ENCODE measurements around the gene ZNF174. TPM values are rescaled to one million over a fixed set of nuclear protein-coding genes. Genes with fewer than 3 reads are reported as not detected.

ZNF174 gene
- total RNA-seq, 1 experiment from 2014 or later: 10.8 TPM

GRCh38 chr16:3444032-3444388 is 43.0 kb downstream of the ZNF174 start:
- H3K27ac Mint-ChIP-seq: peak overlapping the region; percentile 60 to 95 (median 87); a peak in 5 of 7 replicates
- Histone ChIP-seq H3K18ac (ENCODE audit: insufficient read length, low read depth, low read length) (no peak overlapping the region), H3K27ac (ENCODE audit: insufficient read length, low read depth, low read length) (no peak overlapping the region), H2AK5ac (ENCODE audit: insufficient read length, low read length) (no peak overlapping the region), H3K56ac (ENCODE audit: insufficient read length, low read depth, low read length) (no peak overlapping the region), H2BK5ac (ENCODE audit: insufficient read length, low read length) (no peak overlapping the region), H3K9me3 (ENCODE audit: control insufficient read depth, low read depth, low read length) (no peaks in the 10 kb centered on the region), H3K14ac (ENCODE audit: insufficient read depth, low read length) (no peak overlapping the region), H4K91ac (ENCODE audit: insufficient read length, low read depth, low read length) (no peak overlapping the region), H3K4me2 (ENCODE audit: insufficient read depth, insufficient read length, low read length) (peak overlapping the region; percentile 43), H2AFZ (ENCODE audit: low read length) (no peak overlapping the region), H2BK12ac (ENCODE audit: insufficient read length, low read depth, low read length) (no peak overlapping the region), H4K5ac (ENCODE audit: insufficient read length, low read depth, low read length) (no peak overlapping the region), H3K79me2 (ENCODE audit: insufficient read depth, low read length) (peaks cover 2% of the 10 kb centered on the region; the same call in 1 of the 2 replicates), H3K27me3 (ENCODE audit: insufficient read depth, low read length) (no peaks in the 10 kb centered on the region), H4K8ac (replicated peaks; ENCODE audit: insufficient read length, low read depth, low read length) (no peak overlapping the region), H2BK120ac (ENCODE audit: low read depth, low read length, poor library complexity, severe bottlenecking) (no peak overlapping the region), H3K4ac (ENCODE audit: low read depth, low read length) (no peak overlapping the region), H3K4me1 (ENCODE audit: insufficient read depth, low read length) (no peaks in the 10 kb centered on the region), H3K23ac (ENCODE audit: insufficient read length, low read depth, low read length) (no peak overlapping the region), H3K23me2 (ENCODE audit: insufficient read length, low read depth, low read length, poor library complexity, severe bottlenecking) (no peaks in the 10 kb centered on the region), H3K79me1 (ENCODE audit: insufficient read depth, low read depth, low read length, poor library complexity, severe bottlenecking) (no peaks in the 10 kb centered on the region), H3K9ac (ENCODE audit: extremely low read depth, insufficient read length, low read length) (peak overlapping the region; percentile 41), H4K20me1 (ENCODE audit: control insufficient read depth, insufficient read depth, insufficient read length) (no peaks in the 10 kb centered on the region), H2BK15ac (ENCODE audit: low read depth, low read length) (no peak overlapping the region), H2BK20ac (ENCODE audit: low read depth, low read length, poor library complexity, severe bottlenecking) (no peak overlapping the region), H3T11ph (ENCODE audit: low read length) (no peak overlapping the region)
- peaks cover 38% of the 10 kb centered on the region in 2 experiments for H3K9me3 Mint-ChIP-seq
- no CpG with 5 or more reads among the region's 10 CpGs for WGBS (ENCODE audit: extremely low coverage, insufficient read length, low lambda C conversion rate)
- H3K27me3 Mint-ChIP-seq (ENCODE audit: low read depth): no peaks in the 10 kb centered on the region
- H3K4me3 Mint-ChIP-seq: peak overlapping the region; percentile 98
- TF ChIP-seq CTCF (conservative IDR thresholded peaks at IDR 0.05): no peak
- H3K4me1 Mint-ChIP-seq: peaks cover 3 to 4% of the 10 kb centered on the region in 2 experiments; a peak in 1 of 4 replicates
- DNase-seq: no peak
- peaks cover 35 to 40% (median 40%) of the 10 kb centered on the region in 3 experiments for H3K36me3 Mint-ChIP-seq (ENCODE audit: insufficient read depth in 1 of 3, low read depth in 3 of 3)
